ENCODE results near the gene TMEM52B.

Gene TMEM52B

DNA sequence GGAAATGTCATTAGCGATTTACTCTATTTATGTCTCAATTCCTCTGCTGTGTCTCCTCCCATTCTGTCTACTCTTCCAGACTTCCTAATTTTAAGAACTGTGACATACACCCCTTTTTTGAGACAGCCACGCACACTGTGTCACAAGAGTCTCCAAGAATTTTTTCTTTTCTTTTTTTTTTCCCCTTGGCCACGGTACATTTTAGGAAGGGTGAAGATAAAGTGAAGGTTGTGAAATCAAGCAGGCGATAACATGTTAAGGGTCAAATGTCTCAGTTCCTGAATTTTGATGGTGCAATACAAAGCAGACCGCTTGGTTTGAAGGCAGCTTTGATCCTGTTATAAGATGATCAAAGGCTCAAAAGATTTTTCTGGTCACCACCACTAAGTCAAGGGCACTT lies 11.2 kb upstream of the TMEM52B start:
- CTCF ChIA-PET = no interaction called here
- no peak for TF ChIP-seq ZNF384 (IDR thresholded peaks at IDR 0.05)
- TF ChIP-seq, protein P1, sequence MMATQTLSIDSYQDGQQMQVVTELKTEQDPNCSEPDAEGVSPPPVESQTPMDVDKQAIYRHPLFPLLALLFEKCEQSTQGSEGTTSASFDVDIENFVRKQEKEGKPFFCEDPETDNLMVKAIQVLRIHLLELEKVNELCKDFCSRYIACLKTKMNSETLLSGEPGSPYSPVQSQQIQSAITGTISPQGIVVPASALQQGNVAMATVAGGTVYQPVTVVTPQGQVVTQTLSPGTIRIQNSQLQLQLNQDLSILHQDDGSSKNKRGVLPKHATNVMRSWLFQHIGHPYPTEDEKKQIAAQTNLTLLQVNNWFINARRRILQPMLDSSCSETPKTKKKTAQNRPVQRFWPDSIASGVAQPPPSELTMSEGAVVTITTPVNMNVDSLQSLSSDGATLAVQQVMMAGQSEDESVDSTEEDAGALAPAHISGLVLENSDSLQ (IDR thresholded peaks at IDR 0.05) = no peak
- TF ChIP-seq NFRKB (IDR thresholded peaks at IDR 0.05) = no peak
- TF ChIP-seq CTBP1 (IDR thresholded peaks at IDR 0.05; ENCODE audit: borderline replicate concordance) = no peak
- no peak for TF ChIP-seq L3MBTL2 (conservative IDR thresholded peaks at IDR 0.05)
- no peak for TF ChIP-seq HDGF (IDR thresholded peaks at IDR 0.05; ENCODE audit: borderline replicate concordance)
- no peak for TF ChIP-seq TARDBP (IDR thresholded peaks at IDR 0.05)
- no peak for TF ChIP-seq SUZ12 (IDR thresholded peaks at IDR 0.05)
- TF ChIP-seq ARNT (IDR thresholded peaks at IDR 0.05) = no peak
- TF ChIP-seq SP1 (IDR thresholded peaks at IDR 0.05) = no peak
- no peak for TF ChIP-seq FOXM1 (IDR thresholded peaks at IDR 0.05; ENCODE audit: borderline replicate concordance)
- TF ChIP-seq ELF4 (IDR thresholded peaks at IDR 0.05) = no peak
- POLR2A ChIA-PET = no interaction called here
- no peak for DNase-seq (ENCODE audit: extremely low spot score)

DNA sequence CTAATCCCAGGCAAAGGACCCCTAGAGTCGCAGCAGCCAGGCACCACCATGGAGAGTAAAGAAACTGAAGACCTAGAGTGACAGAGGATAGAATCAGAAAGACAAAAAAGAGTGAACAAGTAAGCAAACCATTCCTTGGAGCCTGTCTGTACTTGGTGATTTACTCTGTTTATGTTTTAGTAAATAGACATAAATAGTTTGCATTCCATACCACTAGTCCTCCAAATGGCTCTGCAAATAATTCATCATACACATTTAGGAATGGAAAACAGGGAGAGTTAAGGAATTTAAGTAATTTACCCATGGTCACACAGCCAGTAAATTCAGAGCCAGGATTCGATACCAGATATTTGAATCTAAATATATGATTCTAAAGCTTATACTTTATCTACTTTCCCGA lies 9.7 kb upstream of the TMEM52B start:
- TF ChIP-seq, protein P1 (IDR thresholded peaks at IDR 0.05) = no peak
- no peak for TF ChIP-seq HDGF (IDR thresholded peaks at IDR 0.05; ENCODE audit: borderline replicate concordance)
- TF ChIP-seq NFRKB (IDR thresholded peaks at IDR 0.05) = no peak
- TF ChIP-seq FOXA1 (IDR thresholded peaks at IDR 0.05) = no peak
- no peak for TF ChIP-seq FOXK2 (IDR thresholded peaks at IDR 0.05)
- no peak for TF ChIP-seq ARNT (IDR thresholded peaks at IDR 0.05)
- TF ChIP-seq LEF1 (IDR thresholded peaks at IDR 0.05; ENCODE audit: borderline replicate concordance) = no peak
- no peak for TF ChIP-seq BHLHE40 (IDR thresholded peaks at IDR 0.05; ENCODE audit: borderline replicate concordance)
- no peak for TF ChIP-seq ZNF384 (IDR thresholded peaks at IDR 0.05)
- TF ChIP-seq L3MBTL2 (conservative IDR thresholded peaks at IDR 0.05) = no peak
- no peak for TF ChIP-seq SUZ12 (IDR thresholded peaks at IDR 0.05)
- DNase-seq (ENCODE audit: extremely low spot score) = no peak
- ChIA-PET POLR2A (no interaction called here), CTCF (interaction anchor here (1.4 kb wide), 1 partner anchor 16 kb away, joined by 4 read pairs; no protein-coding TSS in a partner anchor)

DNA sequence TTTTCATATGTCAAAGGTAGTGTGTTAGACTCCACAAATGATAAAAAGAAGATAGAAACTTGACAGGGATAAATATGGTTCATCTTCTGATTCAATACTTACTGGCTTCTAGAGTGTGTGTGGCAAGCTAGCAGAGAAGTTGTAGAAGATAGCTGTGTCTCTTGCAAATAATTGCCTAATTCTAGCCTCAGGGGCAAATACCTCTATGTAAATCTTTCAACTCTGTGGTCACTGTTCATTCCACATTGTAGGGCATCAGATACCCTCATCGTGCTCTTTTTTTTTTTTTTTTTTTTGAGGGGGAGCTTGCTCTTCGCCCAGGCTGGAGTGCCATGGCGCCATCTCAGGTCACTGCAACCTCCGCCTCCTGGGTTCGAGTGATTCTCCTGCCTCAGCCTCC lies 8.6 kb upstream of the TMEM52B start:
- CTCF ChIA-PET = interaction anchor here (1.4 kb wide), 1 partner anchor 17 kb away, joined by 4 read pairs; no protein-coding TSS in a partner anchor
- POLR2A ChIA-PET = no interaction called here
- no peak for TF ChIP-seq FOXM1 (IDR thresholded peaks at IDR 0.05; ENCODE audit: borderline replicate concordance)
- TF ChIP-seq, protein P1 (IDR thresholded peaks at IDR 0.05) = no peak
- no peak for TF ChIP-seq ARNT (IDR thresholded peaks at IDR 0.05)
- no peak for TF ChIP-seq L3MBTL2 (conservative IDR thresholded peaks at IDR 0.05)
- TF ChIP-seq BHLHE40 (IDR thresholded peaks at IDR 0.05; ENCODE audit: borderline replicate concordance) = no peak
- TF ChIP-seq NFRKB (IDR thresholded peaks at IDR 0.05) = no peak
- no peak for TF ChIP-seq HDGF (IDR thresholded peaks at IDR 0.05; ENCODE audit: borderline replicate concordance)
- TF ChIP-seq FOXA1 (IDR thresholded peaks at IDR 0.05) = no peak
- no peak for TF ChIP-seq FOXK2 (IDR thresholded peaks at IDR 0.05)
- TF ChIP-seq ELF4 (IDR thresholded peaks at IDR 0.05) = no peak
- TF ChIP-seq SP1 (IDR thresholded peaks at IDR 0.05) = no peak
- no peak for TF ChIP-seq TARDBP (IDR thresholded peaks at IDR 0.05)
- no peak for TF ChIP-seq SUZ12 (IDR thresholded peaks at IDR 0.05)
- TF ChIP-seq CTBP1 (IDR thresholded peaks at IDR 0.05; ENCODE audit: borderline replicate concordance) = no peak
- no peak for TF ChIP-seq ZNF384 (IDR thresholded peaks at IDR 0.05)
- TF ChIP-seq LEF1 (IDR thresholded peaks at IDR 0.05; ENCODE audit: borderline replicate concordance) = no peak
- no peak for DNase-seq (ENCODE audit: extremely low spot score)

DNA sequence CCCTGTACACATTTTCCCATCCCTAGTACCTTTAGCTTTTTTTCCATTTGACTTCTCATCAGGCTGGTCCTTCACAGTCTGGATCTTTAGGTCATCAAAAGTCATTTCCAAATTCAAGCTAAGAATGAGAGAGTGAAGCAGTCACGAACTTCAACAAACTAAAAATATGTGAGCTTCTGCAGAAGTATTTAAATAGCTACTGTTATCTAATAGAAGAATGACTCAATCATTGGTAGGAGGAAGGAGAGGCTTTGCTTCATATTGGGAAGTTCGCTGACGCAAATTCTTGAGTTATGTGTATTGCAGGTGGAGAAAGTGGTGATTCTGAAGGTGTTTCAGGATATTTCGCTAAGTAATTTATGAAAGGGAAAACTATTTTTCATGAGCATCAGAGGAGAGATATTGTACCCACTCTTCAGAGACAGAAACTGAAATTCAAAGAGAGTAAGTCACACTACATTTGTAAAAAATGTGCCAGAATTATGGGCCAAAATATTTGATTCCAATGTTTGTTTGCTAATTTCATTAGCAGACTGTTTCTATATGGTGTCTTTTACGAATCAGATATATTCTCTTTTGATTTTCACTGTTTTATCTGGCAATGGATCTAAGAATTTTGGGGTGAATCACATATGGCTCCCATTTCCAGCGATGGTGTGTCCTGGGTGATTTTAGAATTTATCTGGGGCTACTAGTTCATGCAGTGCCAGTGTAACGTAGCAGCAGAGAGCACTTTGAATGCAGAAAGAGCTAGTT lies 6.7 kb upstream of the TMEM52B start, which contains the start of gene OLR1:
OLR1 (minus strand) TSS at position 160 of the 756 bp plus-strand sequence; CDS start at position 105, 55 bp downstream.
- no peak for DNase-seq (ENCODE audit: extremely low spot score)
- CTCF ChIA-PET = interaction anchor here (1.3 kb wide), 1 partner anchor 19 kb away, joined by 3 read pairs; no protein-coding TSS in a partner anchor
- no peak for TF ChIP-seq FOXM1 (IDR thresholded peaks at IDR 0.05; ENCODE audit: borderline replicate concordance)
- POLR2A ChIA-PET = no interaction called here

DNA sequence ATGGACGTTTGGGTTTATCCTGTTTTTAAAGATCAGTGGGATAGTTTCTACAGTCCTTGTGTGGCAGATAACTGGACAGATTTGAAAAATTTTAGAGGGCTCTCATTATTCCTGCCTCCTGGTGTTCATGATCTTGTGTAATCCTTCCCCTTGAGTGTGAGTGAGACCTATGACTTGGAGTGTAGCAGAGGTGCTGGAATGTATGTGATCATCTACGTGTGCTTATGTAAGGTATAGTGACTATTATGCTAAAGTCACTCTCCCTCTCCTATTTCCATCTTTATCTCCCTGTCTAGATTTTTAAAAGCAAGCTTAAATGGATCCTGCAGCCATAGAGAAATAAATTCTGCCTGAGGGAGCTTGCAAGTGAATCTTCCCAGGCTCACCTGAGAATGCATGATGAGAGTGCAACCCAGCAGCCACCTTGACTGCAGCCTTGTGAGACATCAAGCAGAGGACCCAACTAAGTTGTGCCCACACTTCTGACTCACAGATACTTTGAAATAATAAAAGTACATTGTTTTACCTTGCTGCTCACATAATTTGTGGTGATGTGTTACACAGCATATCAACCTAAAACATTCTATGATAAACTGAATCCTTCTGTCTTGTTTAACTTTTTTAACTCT lies 3.7 kb upstream of the TMEM52B start:
- CTCF ChIA-PET = no interaction called here
- POLR2A ChIA-PET = no interaction called here
- DNase-seq (ENCODE audit: extremely low spot score) = no peak
- TF ChIP-seq NFRKB (IDR thresholded peaks at IDR 0.05) (no peak), FOXM1 (IDR thresholded peaks at IDR 0.05; ENCODE audit: borderline replicate concordance) (no peak), SP1 (IDR thresholded peaks at IDR 0.05) (no peak), HDGF (IDR thresholded peaks at IDR 0.05; ENCODE audit: borderline replicate concordance) (no peak), ZNF384 (IDR thresholded peaks at IDR 0.05) (no peak), FOXK2 (IDR thresholded peaks at IDR 0.05) (no peak), TARDBP (IDR thresholded peaks at IDR 0.05) (no peak), LEF1 (IDR thresholded peaks at IDR 0.05; ENCODE audit: borderline replicate concordance) (no peak), CTBP1 (IDR thresholded peaks at IDR 0.05; ENCODE audit: borderline replicate concordance) (no peak), L3MBTL2 (conservative IDR thresholded peaks at IDR 0.05) (no peak), ARNT (IDR thresholded peaks at IDR 0.05) (no peak), ELF4 (IDR thresholded peaks at IDR 0.05) (no peak), SUZ12 (IDR thresholded peaks at IDR 0.05) (no peak), BHLHE40 (IDR thresholded peaks at IDR 0.05; ENCODE audit: borderline replicate concordance) (no peak)
- TF ChIP-seq, protein P1 (IDR thresholded peaks at IDR 0.05) = no peak

Data from HEK293T (cell line).